H1 (cell line): ENCODE results near the gene ARRDC1. TPM values are rescaled to one million over a fixed set of nuclear protein-coding genes. Genes with fewer than 3 reads are reported as not detected.

Experiments
- CTCF ChIA-PET: fragments of 300-600 bp; sonication (Branson Sonifier 250); formaldehyde crosslinking; loops from one replicate; lab custom pipeline; 2021; ENCODE audit not compliant: partially characterized antibody; lab: Charles Lee
- POLR2A ChIA-PET: fragments of 300-600 bp; sonication (Branson Sonifier 250); formaldehyde crosslinking; loops from one replicate; lab custom pipeline; 2021; ENCODE audit warnings: inconsistent platforms; ENCODE audit not compliant: partially characterized antibody; lab: Charles Lee
- DNase-seq, 2 experiments: peaks; one replicate each; pipeline versions ENCODE4 v3.0.0 to v3.0.0-alpha.2; 2010 to 2022; ENCODE audit warnings: low spot score in 2 of 2, low read depth in 1 of 2, mixed read lengths in 1 of 2
- FAIRE-seq: peaks from 2 replicates; lab custom pipeline; 2011; peaks lifted over from hg19 to GRCh38; lab: Jason Lieb, UNC
- H2AFZ ChIP-seq: 2 replicates; pipeline ENCODE4 v1.8.1; 2012; ENCODE audit warnings: low read length, inconsistent platforms
- H2AK5ac ChIP-seq: 2 replicates; pipeline ENCODE4 v1.6.1; 2013; ENCODE audit warnings: low read depth, low read length
- H2BK120ac ChIP-seq: replicated peaks from 2 replicates; pipeline ENCODE3; 2013; ENCODE audit warnings: low read depth, low read length, inconsistent platforms
- H2BK12ac ChIP-seq: 2 replicates; pipeline ENCODE4 v1.6.1; 2013; ENCODE audit warnings: low read depth, low read length
- H2BK15ac ChIP-seq: 2 replicates; pipeline ENCODE4 v1.6.1; 2013; ENCODE audit warnings: low read length
- H2BK20ac ChIP-seq: 2 replicates; pipeline ENCODE4 v1.6.1; 2013; ENCODE audit warnings: low read length
- H2BK5ac ChIP-seq: 2 replicates; pipeline ENCODE4 v1.6.1; 2013; ENCODE audit warnings: low read depth, low read length
- H3K14ac ChIP-seq: 2 replicates; pipeline ENCODE4 v1.6.1; 2013; ENCODE audit warnings: inconsistent platforms; ENCODE audit not compliant: insufficient read length
- H3K18ac ChIP-seq: 2 replicates; pipeline ENCODE4 v1.6.1; 2013; ENCODE audit warnings: low read length; ENCODE audit errors: extremely low read depth
- H3K23ac ChIP-seq: 2 replicates; pipeline ENCODE4 v1.6.1; 2013; ENCODE audit warnings: inconsistent platforms; ENCODE audit not compliant: insufficient read length
- H3K23me2 ChIP-seq: 2 replicates; pipeline ENCODE4 v1.6.1; 2013; ENCODE audit warnings: low read depth, low read length
- H3K27ac ChIP-seq: 2 replicates; pipeline ENCODE4 v1.6.1; 2011; ENCODE audit warnings: low read depth, low read length, inconsistent platforms
- H3K27me3 ChIP-seq, 4 experiments: replicated peaks in 1 of 4; 1 replicate in 1 of 4; 2 replicates in 3 of 4; pipeline versions ENCODE4 v1.6.1 to v1.8.1; 2011 to 2013; ENCODE audit warnings: low read length in 3 of 4, mild to moderate bottlenecking in 3 of 4, inconsistent platforms in 2 of 4, mixed read lengths in 2 of 4, moderate library complexity in 1 of 4; ENCODE audit not compliant: control insufficient read depth in 3 of 4, insufficient read depth in 3 of 4; ENCODE audit errors: extremely low read depth in 1 of 4
- H3K36me3 ChIP-seq, 4 experiments: 2 replicates each; pipeline versions ENCODE4 v1.6.1 to v1.8.1; 2011 to 2013; ENCODE audit warnings: mild to moderate bottlenecking in 4 of 4, low read length in 3 of 4, moderate library complexity in 2 of 4, control low read depth in 1 of 4, inconsistent platforms in 1 of 4; ENCODE audit not compliant: insufficient read depth in 4 of 4, control insufficient read depth in 2 of 4
- H3K4ac ChIP-seq: replicated peaks from 2 replicates; pipeline ENCODE3; 2013; ENCODE audit warnings: low read length, low read depth, mixed read lengths, inconsistent platforms; ENCODE audit not compliant: insufficient read length
- H3K4me1 ChIP-seq, 4 experiments: replicated peaks in 1 of 4; 1 replicate in 1 of 4; 2 replicates in 3 of 4; pipeline versions ENCODE4 v1.6.1 to v1.8.1; 2011 to 2013; ENCODE audit warnings: low read length in 3 of 4, inconsistent platforms in 2 of 4, mixed read lengths in 1 of 4; ENCODE audit not compliant: insufficient read depth in 4 of 4, control insufficient read depth in 3 of 4
- H3K4me2 ChIP-seq, 2 experiments: 2 replicates each; pipeline versions ENCODE4 v1.6.1 to v1.8.1; 2011 to 2013; ENCODE audit warnings: low read depth in 2 of 2, low read length in 2 of 2, control low read depth in 1 of 2, inconsistent platforms in 1 of 2, mild to moderate bottlenecking in 1 of 2; ENCODE audit not compliant: insufficient read depth in 1 of 2
- H3K4me3 ChIP-seq, 4 experiments: fragments of 200-600, 300-600 bp in 1 of 4; sonication (generic), shearing (Covaris generic), sonication (Bioruptor Twin) in 1 of 4; 2 replicates each; pipeline versions ENCODE4 v1.5.1 to v1.8.1; 2011 to 2016; ENCODE audit warnings: low read length in 4 of 4, low read depth in 3 of 4, control low read depth in 2 of 4, inconsistent platforms in 2 of 4, mild to moderate bottlenecking in 2 of 4, mixed read lengths in 1 of 4, moderate library complexity in 1 of 4; ENCODE audit not compliant: insufficient read depth in 2 of 4; ENCODE audit errors: extremely low read depth in 1 of 4
- H3K56ac ChIP-seq: replicated peaks from 2 replicates; pipeline ENCODE3; 2013; ENCODE audit warnings: low read depth, mild to moderate bottlenecking, mixed read lengths, low read length, inconsistent platforms; ENCODE audit not compliant: insufficient read length
- H3K79me1 ChIP-seq: 2 replicates; pipeline ENCODE4 v1.6.1; 2013; ENCODE audit warnings: low read depth, low read length, control low read depth
- H3K79me2 ChIP-seq, 2 experiments: 2 replicates each; pipeline versions ENCODE4 v1.6.1 to v1.8.1; 2012 to 2013; ENCODE audit warnings: low read length in 2 of 2, mild to moderate bottlenecking in 2 of 2, inconsistent platforms in 1 of 2; ENCODE audit not compliant: insufficient read depth in 2 of 2, control insufficient read depth in 1 of 2
- H3K9ac ChIP-seq, 4 experiments: replicated peaks in 1 of 4; 1 replicate in 1 of 4; 2 replicates in 3 of 4; pipeline versions ENCODE4 v1.6.1 to v1.8.1; 2011 to 2013; ENCODE audit warnings: low read depth in 3 of 4, low read length in 3 of 4, control low read depth in 2 of 4, mild to moderate bottlenecking in 2 of 4, moderate library complexity in 2 of 4, inconsistent platforms in 1 of 4; ENCODE audit errors: extremely low read depth in 1 of 4
- H3K9me3 ChIP-seq, 2 experiments: 2 replicates each; pipeline versions ENCODE4 v1.6.1 to v1.8.1; 2012 to 2013; ENCODE audit warnings: mild to moderate bottlenecking in 2 of 2, moderate library complexity in 2 of 2, control low read depth in 1 of 2, inconsistent platforms in 1 of 2, low read depth in 1 of 2, low read length in 1 of 2, mixed read lengths in 1 of 2; ENCODE audit not compliant: insufficient read depth in 2 of 2
- H4K20me1 ChIP-seq, 2 experiments: replicated peaks in 1 of 2; 2 replicates each; pipeline versions ENCODE3 to v1.8.1; 2011 to 2013; ENCODE audit warnings: inconsistent platforms in 2 of 2, low read length in 2 of 2, mild to moderate bottlenecking in 1 of 2; ENCODE audit not compliant: insufficient read depth in 2 of 2, control insufficient read depth in 1 of 2
- H4K5ac ChIP-seq: 2 replicates; pipeline ENCODE4 v1.6.1; 2013; ENCODE audit warnings: low read length, low read depth, mixed read lengths, inconsistent platforms; ENCODE audit not compliant: insufficient read length
- H4K8ac ChIP-seq: 2 replicates; pipeline ENCODE4 v1.8.0; 2013; ENCODE audit warnings: mild to moderate bottlenecking, moderate library complexity, low read length, inconsistent platforms; ENCODE audit not compliant: insufficient read depth; ENCODE audit errors: extremely low read depth
- H4K91ac ChIP-seq: replicated peaks from 2 replicates; pipeline ENCODE3; 2013; ENCODE audit warnings: low read length, mixed read lengths, inconsistent platforms; ENCODE audit not compliant: insufficient read length
- GABPA ChIP-seq: IDR thresholded peaks from 2 replicates; pipeline ENCODE4 v1.6.1; 2011; ENCODE audit warnings: mild to moderate bottlenecking, low read length, moderate library complexity, borderline replicate concordance; ENCODE audit not compliant: insufficient read depth
- POLR2A ChIP-seq, 2 experiments: IDR thresholded peaks; 1 replicate in 1 of 2; 2 replicates in 1 of 2; pipeline ENCODE4 v1.6.1; 2011; ENCODE audit warnings: low read depth in 2 of 2, low read length in 2 of 2, mild to moderate bottlenecking in 2 of 2; ENCODE audit errors: control extremely low read depth in 1 of 2
- POLR2AphosphoS5 ChIP-seq: IDR thresholded peaks from 2 replicates; pipeline ENCODE4 v1.6.1; 2011; ENCODE audit warnings: low read depth, low read length
- SAP30 ChIP-seq: fragments of 300-600 bp; sonication (generic); IDR thresholded peaks from 2 replicates; pipeline ENCODE4 v1.7.1; 2012; ENCODE audit warnings: low read length, moderate library complexity, mild to moderate bottlenecking, inconsistent platforms; ENCODE audit not compliant: insufficient read depth, insufficient replicate concordance
- SIN3A ChIP-seq, 2 experiments: IDR thresholded peaks in 1 of 2; conservative IDR thresholded peaks in 1 of 2; 2 replicates each; pipeline ENCODE4 v1.6.1; 2011 to 2012; ENCODE audit warnings: low read length in 2 of 2, improper control_type of control experiment in 1 of 2, low read depth in 1 of 2, mild to moderate bottlenecking in 1 of 2
- SIX5 ChIP-seq: IDR thresholded peaks from 2 replicates; pipeline ENCODE4 v1.6.1; 2011; ENCODE audit warnings: mild to moderate bottlenecking, low read depth, low read length
- YY1 ChIP-seq: IDR thresholded peaks from 2 replicates; pipeline ENCODE4 v1.6.1; 2011; ENCODE audit warnings: low read depth, mild to moderate bottlenecking, low read length
- WGBS, 2 experiments: shearing (Covaris generic) in 1 of 2; methylation state at CpG; one replicate each; pipeline versions ENCODE4 v1.1.6 to v1.1.7; 2013 to 2015; ENCODE audit warnings: low lambda C conversion rate in 2 of 2, mixed read lengths in 2 of 2, inconsistent platforms in 1 of 2, low coverage in 1 of 2, missing lambda C conversion rate in 1 of 2; ENCODE audit not compliant: insufficient replicate concordance in 2 of 2, insufficient coverage in 1 of 2, insufficient read length in 1 of 2; ENCODE audit errors: extremely low coverage in 1 of 2, missing lambda C conversion rate in 1 of 2; 5-methylcytosine and 5-hydroxymethylcytosine counted together
- polyA plus RNA-seq, 7 experiments: library from polyadenylated mRNA; depleted of rRNA in 3 of 7; stranded (reverse) in 5 of 7; unstranded in 2 of 7; fragments of >200 nt in 5 of 7; fragments of 200-250 nt in 2 of 7; gene quantifications; 1 replicate in 5 of 7; 2 replicates in 1 of 7; 4 replicates in 1 of 7; pipeline versions ENCODE4 v1.2.1 to v1.2.3, GENCODE V29; 2011 to 2013; ENCODE audit warnings: missing spikeins in 2 of 7, mixed read lengths in 2 of 7
- total RNA-seq: library from RNA; stranded (reverse); fragmentation: NEBNext Ultra II Directional; extraction: Animal tissue kit (Norgen Biotek cat#: 25700); gene quantifications from 2 replicates; pipeline ENCODE4 v1.2.1, GENCODE V29; 2021

Gene ARRDC1
- total and polyA plus RNA-seq, 2 of the 8 experiments (the other 6 are each of a cell fraction or from before 2014, with no cell fraction given), result 22.0 to 58.4 TPM

DNA sequence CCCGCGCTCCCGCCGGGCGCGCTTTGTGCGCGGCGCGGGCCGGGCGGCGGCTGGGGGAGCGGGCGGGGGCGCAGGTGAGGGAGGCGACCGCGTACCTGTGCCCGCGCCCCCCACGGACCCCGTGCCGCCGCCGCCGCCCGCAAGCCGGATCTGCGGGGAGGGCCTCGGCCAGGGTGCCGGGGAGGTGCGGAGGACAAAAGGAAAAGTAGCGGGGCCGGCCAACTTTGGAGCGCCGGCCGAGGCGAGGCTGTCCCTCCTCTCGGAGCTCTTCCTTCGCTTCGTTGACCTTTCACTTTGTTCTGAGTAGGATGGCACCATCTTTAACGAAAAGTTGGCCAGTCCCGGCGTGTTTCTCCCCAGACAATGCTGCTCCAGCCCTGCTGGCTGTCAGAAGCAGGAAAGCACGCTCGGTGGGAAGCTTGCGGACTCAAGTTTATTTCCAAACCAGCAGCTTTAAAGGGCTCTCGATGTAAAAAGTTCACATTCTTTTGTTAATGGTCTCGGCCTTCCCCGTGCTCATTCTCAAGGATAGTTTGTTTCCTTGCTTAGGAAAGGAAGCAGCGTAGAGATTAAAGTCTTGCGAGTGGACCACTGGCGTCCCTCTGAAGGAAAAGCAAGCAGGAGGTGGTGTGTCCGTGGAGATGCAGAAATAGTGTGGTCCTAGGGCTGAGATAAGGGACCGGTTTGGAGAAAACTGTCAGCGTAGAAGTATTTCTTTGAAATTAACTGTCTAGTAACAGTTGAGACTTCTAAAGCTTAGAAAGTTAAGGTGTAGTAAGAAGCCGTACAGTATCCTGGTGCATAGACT lies 14.0 kb downstream of the ARRDC1 start:
- H2AK5ac ChIP-seq, result 0 out of 2 replicates have a peak overlapping the region, but pooled peaks have one; percentile 32
- H3K4ac ChIP-seq, result peak overlapping the region; percentile 24
- TF ChIP-seq POLR2AphosphoS5 (peak; percentile 31; the same call in 1 of the 2 replicates), SAP30 (peak; percentile 49), YY1 (peak; percentile 52; the same call in 1 of the 2 replicates), SIX5 (no peak), POLR2A (IDR thresholded peaks at IDR 0.05; ENCODE audit: control extremely low read depth in 1 of 2, low read depth in 2 of 2, low read length in 2 of 2) (0 out of 3 replicates have a peak, but pooled peaks of 1 of the 2 experiments have one; percentile 34), GABPA (no peak), SIN3A (conservative IDR thresholded peaks at IDR 0.05 in 1 of 2, IDR thresholded peaks at IDR 0.05 in 1 of 2; ENCODE audit: low read depth in 1 of 2, low read length in 2 of 2) (0 out of 4 replicates have a peak, but pooled peaks of 1 of the 2 experiments have one; percentile 57)
- TF ChIP-seq, all 59 proteins: peak for 5
- no peaks in the 10 kb centered on the region for H3K9me3 ChIP-seq
- no peaks in the 10 kb centered on the region for H3K27me3 ChIP-seq
- no peak for DNase-seq
- peak overlapping the region; percentile 83 to 99 (median 92) for H3K4me3 ChIP-seq
- H3K79me2 ChIP-seq, result peaks cover 41 to 68% of the 10 kb centered on the region in 2 experiments
- peaks cover 5 to 17% (median 11%) of the 10 kb centered on the region in 4 experiments; a peak in 6 of 8 replicates for H3K36me3 ChIP-seq
- peaks cover 13% of the 10 kb centered on the region for H3K79me1 ChIP-seq
- ChIA-PET POLR2A (interaction anchor here (0.6 to 3.5 kb wide), 23 partner anchors 8 to 170 kb away, joined by 3 to 25 read pairs (median 5); partner anchors contain the start of genes ARRDC1, DPH7, PNPLA7 and ZMYND19), CTCF (interaction anchor here (0.6 to 2.8 kb wide), 8 partner anchors 11 to 76 kb away, joined by 4 to 15 read pairs (median 4); no protein-coding TSS in a partner anchor)
- peak overlapping the region; percentile 75 for H4K91ac ChIP-seq
- H3K4me1 ChIP-seq, result peaks cover 0 to 9% (median 5%) of the 10 kb centered on the region in 4 experiments; a peak in 5 of 7 replicates
- no peak overlapping the region for H3K23ac ChIP-seq
- H2BK120ac ChIP-seq, result no peak overlapping the region
- peaks cover 4% of the 10 kb centered on the region; the same call in 1 of the 2 replicates for H3K23me2 ChIP-seq
- H3K27ac ChIP-seq, result peak overlapping the region; percentile 73; the same call in 1 of the 2 replicates
- peak overlapping the region; percentile 82 for H3K56ac ChIP-seq
- H3K4me2 ChIP-seq, result peak overlapping the region; percentile 89 to 97
- H2BK5ac ChIP-seq, result no peak overlapping the region
- WGBS, 2 experiments, result 7% methylated on average over 27 of the region's 58 CpGs; no CpG with 5 or more reads in 1 of the 2 experiments
- peak overlapping the region; percentile 81 to 92 (median 88) for H3K9ac ChIP-seq
- no peak overlapping the region for H3K14ac ChIP-seq
- no peak for FAIRE-seq
- H2BK12ac ChIP-seq, result 0 out of 2 replicates have a peak overlapping the region, but pooled peaks have one; percentile 71
- H4K5ac ChIP-seq, result peak overlapping the region; percentile 62
- H2AFZ ChIP-seq, result no peak overlapping the region
- no peak overlapping the region for H2BK20ac ChIP-seq
- H4K8ac ChIP-seq, result peak overlapping the region; percentile 86; the same call in 1 of the 2 replicates
- H3K18ac ChIP-seq, result peak overlapping the region; percentile 3; the same call in 1 of the 2 replicates
- H2BK15ac ChIP-seq, result no peak overlapping the region
- H4K20me1 ChIP-seq, result peaks cover 4 to 25% of the 10 kb centered on the region in 2 experiments
